Mammary epithelial cell (primary cell): ENCODE measurements around the gene LIPH.

Source experiments
- EZH2 ChIP-seq: IDR thresholded peaks from 2 replicates; pipeline ENCODE4 v1.6.1; 2012; ENCODE audit warnings: low read length, inconsistent platforms, borderline replicate concordance
- TF ChIP-seq, protein P1 (sequence below), 2 donors: IDR thresholded peaks in 1 of 2; conservative IDR thresholded peaks in 1 of 2; 2 replicates each; pipeline ENCODE4 v1.5.1; 2011 to 2012; ENCODE audit warnings: inconsistent platforms in 2 of 2, low read length in 2 of 2, mild to moderate bottlenecking in 2 of 2, control low read depth in 1 of 2, low read depth in 1 of 2; ENCODE audit not compliant: insufficient read depth in 1 of 2; ENCODE audit errors: extremely low read depth in 1 of 2

DNA sequence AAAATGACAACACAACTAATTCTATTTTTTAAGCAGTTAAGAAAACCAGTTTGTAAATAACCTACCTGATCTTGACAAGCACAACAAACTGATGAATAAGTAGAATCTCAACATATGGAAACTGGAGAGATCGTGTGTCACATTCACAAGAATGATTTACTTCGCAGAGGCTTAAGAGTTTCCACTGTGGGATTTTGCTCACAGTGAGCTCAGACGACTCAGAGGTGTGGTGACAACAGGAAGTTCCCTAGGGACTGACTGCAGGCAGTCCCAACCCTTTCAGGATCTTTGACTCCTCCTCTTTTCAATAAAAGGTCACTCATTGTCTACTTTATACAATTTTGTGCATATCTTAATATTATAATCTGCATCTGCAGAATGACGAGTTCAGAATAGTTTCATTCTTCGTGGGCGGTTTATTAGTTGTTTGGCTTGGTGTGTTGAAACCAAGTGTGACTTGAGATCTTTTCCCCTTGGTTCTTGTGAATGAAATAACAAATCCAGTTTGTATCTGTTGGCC lies at the start of gene LIPH:
- TF ChIP-seq, protein P1, sequence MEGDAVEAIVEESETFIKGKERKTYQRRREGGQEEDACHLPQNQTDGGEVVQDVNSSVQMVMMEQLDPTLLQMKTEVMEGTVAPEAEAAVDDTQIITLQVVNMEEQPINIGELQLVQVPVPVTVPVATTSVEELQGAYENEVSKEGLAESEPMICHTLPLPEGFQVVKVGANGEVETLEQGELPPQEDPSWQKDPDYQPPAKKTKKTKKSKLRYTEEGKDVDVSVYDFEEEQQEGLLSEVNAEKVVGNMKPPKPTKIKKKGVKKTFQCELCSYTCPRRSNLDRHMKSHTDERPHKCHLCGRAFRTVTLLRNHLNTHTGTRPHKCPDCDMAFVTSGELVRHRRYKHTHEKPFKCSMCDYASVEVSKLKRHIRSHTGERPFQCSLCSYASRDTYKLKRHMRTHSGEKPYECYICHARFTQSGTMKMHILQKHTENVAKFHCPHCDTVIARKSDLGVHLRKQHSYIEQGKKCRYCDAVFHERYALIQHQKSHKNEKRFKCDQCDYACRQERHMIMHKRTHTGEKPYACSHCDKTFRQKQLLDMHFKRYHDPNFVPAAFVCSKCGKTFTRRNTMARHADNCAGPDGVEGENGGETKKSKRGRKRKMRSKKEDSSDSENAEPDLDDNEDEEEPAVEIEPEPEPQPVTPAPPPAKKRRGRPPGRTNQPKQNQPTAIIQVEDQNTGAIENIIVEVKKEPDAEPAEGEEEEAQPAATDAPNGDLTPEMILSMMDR (conservative IDR thresholded peaks at IDR 0.05 in 1 of 2, IDR thresholded peaks at IDR 0.05 in 1 of 2; ENCODE audit: extremely low read depth in 1 of 2, insufficient read depth in 1 of 2, low read depth in 1 of 2, low read length in 2 of 2) = no peak
- TF ChIP-seq EZH2 = no peak
